OCI-LY1 (cell line): ENCODE measurements around the gene EQTN.

Source experiments
- H2AFZ ChIP-seq: fragments of 200-600 bp; sonication (generic), shearing (Covaris generic); 2 replicates; pipeline ENCODE4 v1.6.0; 2014; ENCODE audit warnings: antibody characterized with exemption, mild to moderate bottlenecking, low read length
- H3F3A ChIP-seq: fragments of 200-600 bp; sonication (generic), shearing (Covaris generic); 2 replicates; pipeline ENCODE4 v1.6.0; 2014; ENCODE audit warnings: mild to moderate bottlenecking, antibody characterized with exemption, low read length, moderate library complexity; ENCODE audit not compliant: insufficient read depth
- H3K27ac ChIP-seq: fragments of 200-600 bp; sonication (generic); 2 replicates; pipeline ENCODE4 v1.5.1; 2014; ENCODE audit warnings: low read length, mixed run types, mild to moderate bottlenecking, low read depth; ENCODE audit not compliant: poor library complexity, severe bottlenecking
- H3K27me3 ChIP-seq: fragments of 200-600 bp; sonication (generic); 2 replicates; pipeline ENCODE4 v1.6.0; 2014; ENCODE audit warnings: antibody characterized with exemption, mild to moderate bottlenecking, low read length, moderate library complexity; ENCODE audit not compliant: insufficient read depth
- H3K36me3 ChIP-seq: fragments of 200-600 bp; sonication (generic); 2 replicates; pipeline ENCODE4 v1.6.1; 2014; ENCODE audit warnings: mild to moderate bottlenecking, antibody characterized with exemption, low read length, moderate library complexity, mixed read lengths; ENCODE audit not compliant: insufficient read depth
- H3K4me1 ChIP-seq: fragments of 200-600 bp; sonication (generic); 2 replicates; pipeline ENCODE4 v1.5.1; 2014; ENCODE audit warnings: mild to moderate bottlenecking, low read length, moderate library complexity; ENCODE audit not compliant: insufficient read depth, severe bottlenecking
- H3K4me2 ChIP-seq: fragments of 200-600 bp; sonication (generic), shearing (Covaris generic); 2 replicates; pipeline ENCODE4 v1.6.1; 2014; ENCODE audit warnings: low read length
- H3K4me3 ChIP-seq: fragments of 200-600 bp; sonication (generic); 2 replicates; pipeline ENCODE4 v1.5.1; 2014; ENCODE audit warnings: low read length, low read depth, mild to moderate bottlenecking, mixed read lengths; ENCODE audit not compliant: poor library complexity, severe bottlenecking
- H3K79me2 ChIP-seq: fragments of 200-600 bp; shearing (Covaris generic); 2 replicates; pipeline ENCODE4 v1.6.1; 2016; ENCODE audit warnings: mixed run types, low read length, mixed read lengths; ENCODE audit not compliant: insufficient read depth
- H3K9ac ChIP-seq: fragments of 200-600 bp; sonication (generic), shearing (Covaris generic); 2 replicates; pipeline ENCODE4 v1.6.1; 2014; ENCODE audit warnings: mild to moderate bottlenecking, low read length, mixed read lengths
- H3K9me2 ChIP-seq: fragments of 200-600 bp; sonication (generic), shearing (Covaris generic); 2 replicates; pipeline ENCODE4 v1.6.1; 2014; ENCODE audit warnings: low read depth, mild to moderate bottlenecking, low read length, mixed read lengths
- H3K9me3 ChIP-seq: fragments of 200-600 bp; shearing (Covaris generic); 2 replicates; pipeline ENCODE4 v1.6.1; 2014; ENCODE audit warnings: low read length, mixed read lengths
- H4K20me1 ChIP-seq: fragments of 200-600 bp; sonication (generic), shearing (Covaris generic); 2 replicates; pipeline ENCODE4 v1.6.0; 2016; ENCODE audit warnings: mild to moderate bottlenecking, low read length; ENCODE audit not compliant: insufficient read depth
- EZH2 ChIP-seq: fragments of 200-600 bp; sonication (generic), shearing (Covaris generic); IDR thresholded peaks from 2 replicates; pipeline ENCODE4 v1.8.0; 2017; ENCODE audit warnings: borderline replicate concordance, mixed run types, mild to moderate bottlenecking, antibody characterized with exemption, low read length, moderate library complexity, mixed read lengths
- TF ChIP-seq, protein P1 (sequence below): fragments of 200-600 bp; sonication (generic), shearing (Covaris generic); IDR thresholded peaks from 2 replicates; pipeline ENCODE4 v1.5.1; 2017; ENCODE audit warnings: mild to moderate bottlenecking, antibody characterized with exemption, low read length, moderate library complexity, mixed read lengths

EQTN gene

DNA sequence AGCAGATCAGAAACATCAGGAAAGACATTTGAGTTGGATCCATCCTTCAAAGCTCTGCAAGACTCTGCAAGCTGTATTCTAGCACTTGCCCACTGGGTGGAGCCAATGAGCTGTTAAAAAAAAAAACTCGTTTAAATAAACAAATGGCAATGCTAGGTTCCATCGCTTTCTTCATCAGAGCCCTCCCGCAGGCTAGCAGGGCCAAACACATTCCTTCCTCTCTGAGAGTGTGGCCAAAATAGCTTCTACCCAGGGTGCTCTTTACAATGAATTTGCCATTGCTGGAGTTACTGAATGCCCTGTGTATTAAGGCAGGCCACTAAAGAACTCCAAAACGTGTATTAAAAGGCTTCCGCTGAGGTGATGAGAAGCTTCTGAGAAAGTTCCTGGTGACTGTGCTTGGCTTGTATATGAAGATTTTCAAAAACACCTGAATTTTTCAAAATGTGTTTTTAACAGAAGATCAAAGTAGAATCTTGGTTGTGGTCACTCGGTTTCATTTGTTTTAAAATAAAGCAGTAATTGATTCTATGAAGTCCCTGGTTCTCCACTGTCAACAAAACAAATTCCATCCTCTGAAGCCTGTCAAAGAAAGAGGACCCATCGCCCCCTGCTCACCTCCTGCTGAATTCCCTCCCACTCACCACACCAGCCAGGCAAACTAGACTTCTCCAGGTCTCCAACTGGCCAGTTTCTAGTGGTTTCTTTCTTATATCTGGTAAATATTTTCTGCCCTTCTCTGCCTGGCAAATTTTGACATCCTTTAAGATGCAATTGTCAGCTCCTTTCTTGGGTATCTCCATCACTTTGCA is 36.5 kb upstream of the EQTN start:
- H2AFZ ChIP-seq = no peak overlapping the region
- no peak overlapping the region for H3K9ac ChIP-seq
- no peak overlapping the region for H3K4me3 ChIP-seq
- no peaks in the 10 kb centered on the region for H4K20me1 ChIP-seq
- no peaks in the 10 kb centered on the region for H3K9me3 ChIP-seq
- TF ChIP-seq, protein P1, sequence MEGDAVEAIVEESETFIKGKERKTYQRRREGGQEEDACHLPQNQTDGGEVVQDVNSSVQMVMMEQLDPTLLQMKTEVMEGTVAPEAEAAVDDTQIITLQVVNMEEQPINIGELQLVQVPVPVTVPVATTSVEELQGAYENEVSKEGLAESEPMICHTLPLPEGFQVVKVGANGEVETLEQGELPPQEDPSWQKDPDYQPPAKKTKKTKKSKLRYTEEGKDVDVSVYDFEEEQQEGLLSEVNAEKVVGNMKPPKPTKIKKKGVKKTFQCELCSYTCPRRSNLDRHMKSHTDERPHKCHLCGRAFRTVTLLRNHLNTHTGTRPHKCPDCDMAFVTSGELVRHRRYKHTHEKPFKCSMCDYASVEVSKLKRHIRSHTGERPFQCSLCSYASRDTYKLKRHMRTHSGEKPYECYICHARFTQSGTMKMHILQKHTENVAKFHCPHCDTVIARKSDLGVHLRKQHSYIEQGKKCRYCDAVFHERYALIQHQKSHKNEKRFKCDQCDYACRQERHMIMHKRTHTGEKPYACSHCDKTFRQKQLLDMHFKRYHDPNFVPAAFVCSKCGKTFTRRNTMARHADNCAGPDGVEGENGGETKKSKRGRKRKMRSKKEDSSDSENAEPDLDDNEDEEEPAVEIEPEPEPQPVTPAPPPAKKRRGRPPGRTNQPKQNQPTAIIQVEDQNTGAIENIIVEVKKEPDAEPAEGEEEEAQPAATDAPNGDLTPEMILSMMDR = peak; percentile 75
- no peak for TF ChIP-seq EZH2
- H3K79me2 ChIP-seq = no peaks in the 10 kb centered on the region
- no peaks in the 10 kb centered on the region for H3F3A ChIP-seq
- no peaks in the 10 kb centered on the region for H3K4me1 ChIP-seq
- H3K4me2 ChIP-seq = no peak overlapping the region
- H3K27me3 ChIP-seq = no peaks in the 10 kb centered on the region; the same call in 1 of the 2 replicates
- no peaks in the 10 kb centered on the region for H3K36me3 ChIP-seq
- no peaks in the 10 kb centered on the region for H3K9me2 ChIP-seq
- no peak overlapping the region for H3K27ac ChIP-seq

- Histone ChIP-seq H3K27me3 (no peaks in the 10 kb centered on the region), H3K9me3 (no peaks in the 10 kb centered on the region), H3K4me2 (no peak overlapping the region), H3K79me2 (no peaks in the 10 kb centered on the region), H3K9ac (no peak overlapping the region), H3K36me3 (no peaks in the 10 kb centered on the region), H2AFZ (no peak overlapping the region), H4K20me1 (no peaks in the 10 kb centered on the region), H3F3A (no peaks in the 10 kb centered on the region), H3K4me1 (no peaks in the 10 kb centered on the region), H3K9me2 (no peaks in the 10 kb centered on the region), H3K27ac (no peak overlapping the region), H3K4me3 (no peak overlapping the region)
- no peak for TF ChIP-seq EZH2
- TF ChIP-seq, protein P1 = no peak
These were observed 34.4 kb upstream of the EQTN start for GRCh38 chr9:27331393-27331792.

DNA sequence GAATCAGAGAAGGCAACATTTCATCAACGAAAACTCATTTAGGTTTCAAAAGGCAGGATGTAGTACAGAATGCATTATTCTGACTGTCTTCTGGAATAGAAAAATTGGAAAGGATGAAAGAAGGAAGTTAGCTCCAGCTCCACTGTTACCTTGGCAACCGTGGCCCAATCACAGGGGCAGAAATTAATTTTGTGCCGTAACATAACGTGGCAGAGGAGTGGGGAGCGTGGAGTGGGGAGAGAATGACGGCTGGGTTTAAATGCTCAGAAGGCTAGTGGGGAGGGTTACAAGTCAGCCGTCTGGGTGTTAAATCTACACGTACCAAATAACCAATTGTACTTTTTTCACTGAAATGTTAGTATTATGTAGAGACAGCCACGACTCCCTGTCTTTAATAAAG is 32.3 kb upstream of the EQTN start:
- H3K9ac ChIP-seq = no peak overlapping the region
- H3K9me2 ChIP-seq = no peaks in the 10 kb centered on the region
- H3K79me2 ChIP-seq = no peaks in the 10 kb centered on the region
- no peak overlapping the region for H3K4me2 ChIP-seq
- no peaks in the 10 kb centered on the region for H3K27me3 ChIP-seq
- no peaks in the 10 kb centered on the region for H3F3A ChIP-seq
- H3K9me3 ChIP-seq = no peaks in the 10 kb centered on the region
- H4K20me1 ChIP-seq = no peaks in the 10 kb centered on the region
- H3K36me3 ChIP-seq = no peaks in the 10 kb centered on the region
- H3K27ac ChIP-seq = no peak overlapping the region
- H3K4me3 ChIP-seq = no peak overlapping the region
- H2AFZ ChIP-seq = no peak overlapping the region
- TF ChIP-seq, protein P1 = no peak
- TF ChIP-seq EZH2 = no peak
- no peaks in the 10 kb centered on the region for H3K4me1 ChIP-seq
